Measurements from ENCODE around the gene ANGPTL7.
"Not testable (repeated sequence)": the region's sequence is repeated elsewhere in the genome, so short reads cannot be mapped to it uniquely, and the experiment has no call there.

ANGPTL7 gene

DNA sequence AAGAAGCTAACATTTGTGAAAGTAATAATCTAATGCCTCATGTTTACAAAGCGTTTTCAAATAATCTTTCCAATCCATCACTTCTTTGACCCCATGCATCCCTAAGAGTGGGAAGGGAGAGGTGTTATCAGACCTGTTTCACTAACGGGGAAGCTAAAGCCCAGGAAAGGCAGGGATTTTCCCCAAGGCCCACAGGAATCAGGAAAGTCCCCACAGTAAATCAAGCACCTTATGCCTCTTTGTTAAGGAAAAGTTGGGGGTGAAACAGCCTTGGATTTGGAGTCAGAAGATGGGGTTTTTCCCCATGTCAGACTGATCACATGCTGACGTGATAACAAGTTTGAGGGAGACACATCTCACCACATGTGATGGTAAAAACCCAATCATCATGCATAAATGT, 20.0 kb upstream of the ANGPTL7 start:
- DNase-seq = no peak
- no peak for ATAC-seq

DNA sequence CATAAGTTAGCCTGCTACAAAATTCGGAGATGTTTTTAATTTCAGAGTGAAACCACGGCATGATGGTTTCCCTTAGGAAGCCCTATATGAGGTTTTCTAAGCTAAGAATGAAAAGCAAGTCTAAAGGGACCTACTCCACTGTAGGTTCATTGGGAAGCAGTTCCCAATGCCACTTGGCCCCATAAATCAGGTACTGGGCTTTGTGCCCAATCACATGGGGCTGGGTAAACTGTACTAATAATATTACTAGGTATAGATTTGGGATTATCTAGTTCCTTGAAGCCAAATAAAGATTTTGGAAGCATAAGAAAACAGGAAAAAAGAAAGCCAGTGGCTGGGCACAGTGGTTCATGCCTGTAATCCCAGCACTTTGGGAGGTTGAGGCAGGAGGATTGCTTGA, 19.1 kb upstream of the ANGPTL7 start:
- DNase-seq = no peak
- no peak for ATAC-seq

DNA sequence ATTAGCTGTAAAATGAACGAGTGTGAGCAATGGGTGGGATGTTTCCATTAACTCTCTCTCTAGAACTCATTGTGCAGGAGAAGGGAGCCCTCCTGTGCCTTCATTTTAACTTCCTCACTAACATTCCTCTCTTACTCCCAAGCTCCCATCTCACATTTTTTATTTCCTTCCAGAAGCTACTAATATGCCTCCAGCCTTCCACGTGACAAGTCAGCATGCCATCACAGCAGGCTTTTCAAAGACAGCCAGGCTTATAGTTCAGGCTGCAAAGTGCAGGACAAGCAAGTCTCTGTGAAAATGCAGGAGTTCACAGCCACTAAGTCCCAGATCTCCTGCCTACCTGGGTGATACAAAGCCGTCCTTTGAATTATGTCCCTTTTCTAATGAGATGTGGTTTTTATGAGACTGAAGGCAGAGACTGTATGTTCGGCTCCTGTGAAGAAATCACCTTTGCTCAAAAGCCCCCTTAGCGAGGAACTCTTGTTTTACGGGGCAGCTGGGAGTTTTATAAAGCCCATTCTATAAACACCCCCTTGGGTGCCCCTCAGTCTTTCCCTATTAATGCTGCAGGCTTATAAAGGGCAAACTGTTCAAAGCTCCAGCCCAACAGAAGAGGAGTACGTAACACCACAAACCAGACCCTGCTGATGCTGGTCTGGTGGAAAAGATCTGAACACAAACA, 14.8 kb upstream of the ANGPTL7 start:
- no peak for ATAC-seq
- DNase-seq = no peak

DNA sequence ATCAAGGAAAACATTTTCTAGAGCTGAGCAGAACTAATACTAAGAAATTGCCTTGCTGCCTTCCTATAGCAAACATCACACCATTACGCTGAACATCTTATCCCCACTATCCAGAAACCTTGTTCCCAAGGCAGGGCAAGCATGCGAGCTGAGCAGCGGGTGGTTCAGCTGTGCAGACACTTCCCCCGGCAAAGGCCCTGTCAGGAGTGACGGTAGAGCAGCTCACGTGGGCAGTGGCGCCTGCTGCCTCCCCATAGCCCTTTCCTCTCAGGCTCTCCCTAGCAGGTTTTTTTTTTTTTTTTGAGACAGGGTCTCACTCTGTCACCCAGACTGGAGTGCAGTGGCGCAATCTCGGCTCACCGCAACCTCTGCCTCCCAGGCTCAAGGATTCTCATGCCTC, 13.7 kb upstream of the ANGPTL7 start:
- ATAC-seq (no peak), DNase-seq (no peak)

DNA sequence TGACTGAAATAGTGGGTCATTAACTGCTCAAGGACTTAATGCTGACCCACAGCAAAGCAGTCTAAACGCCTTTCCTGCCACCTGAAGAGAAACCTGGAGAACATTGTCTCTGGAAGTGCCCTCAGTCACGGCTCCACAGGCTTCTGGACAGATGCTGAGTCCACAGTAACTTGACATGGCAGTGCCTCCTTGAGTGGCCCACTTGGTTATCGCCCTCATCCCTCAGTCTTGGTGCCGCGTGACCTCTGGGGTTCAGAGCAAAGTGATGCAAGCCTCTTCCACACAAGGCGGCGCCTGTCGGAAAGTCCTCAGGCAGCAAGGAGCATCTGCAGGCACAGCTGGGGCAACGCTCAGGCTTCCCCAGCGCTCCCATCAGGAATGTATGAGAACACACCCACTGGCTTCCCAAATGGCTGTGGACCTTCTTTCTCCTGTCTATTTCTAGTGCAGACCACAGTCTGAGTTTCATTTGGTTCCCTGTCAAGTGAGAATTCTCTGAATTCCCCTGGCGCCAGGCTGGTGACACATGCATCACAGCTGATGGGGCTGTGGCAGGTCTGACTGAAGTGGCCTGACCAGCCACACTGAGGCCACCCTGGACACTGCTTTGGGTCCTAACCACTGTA, 13.0 kb upstream of the ANGPTL7 start:
- ATAC-seq (no peak), DNase-seq (no peak)

DNA sequence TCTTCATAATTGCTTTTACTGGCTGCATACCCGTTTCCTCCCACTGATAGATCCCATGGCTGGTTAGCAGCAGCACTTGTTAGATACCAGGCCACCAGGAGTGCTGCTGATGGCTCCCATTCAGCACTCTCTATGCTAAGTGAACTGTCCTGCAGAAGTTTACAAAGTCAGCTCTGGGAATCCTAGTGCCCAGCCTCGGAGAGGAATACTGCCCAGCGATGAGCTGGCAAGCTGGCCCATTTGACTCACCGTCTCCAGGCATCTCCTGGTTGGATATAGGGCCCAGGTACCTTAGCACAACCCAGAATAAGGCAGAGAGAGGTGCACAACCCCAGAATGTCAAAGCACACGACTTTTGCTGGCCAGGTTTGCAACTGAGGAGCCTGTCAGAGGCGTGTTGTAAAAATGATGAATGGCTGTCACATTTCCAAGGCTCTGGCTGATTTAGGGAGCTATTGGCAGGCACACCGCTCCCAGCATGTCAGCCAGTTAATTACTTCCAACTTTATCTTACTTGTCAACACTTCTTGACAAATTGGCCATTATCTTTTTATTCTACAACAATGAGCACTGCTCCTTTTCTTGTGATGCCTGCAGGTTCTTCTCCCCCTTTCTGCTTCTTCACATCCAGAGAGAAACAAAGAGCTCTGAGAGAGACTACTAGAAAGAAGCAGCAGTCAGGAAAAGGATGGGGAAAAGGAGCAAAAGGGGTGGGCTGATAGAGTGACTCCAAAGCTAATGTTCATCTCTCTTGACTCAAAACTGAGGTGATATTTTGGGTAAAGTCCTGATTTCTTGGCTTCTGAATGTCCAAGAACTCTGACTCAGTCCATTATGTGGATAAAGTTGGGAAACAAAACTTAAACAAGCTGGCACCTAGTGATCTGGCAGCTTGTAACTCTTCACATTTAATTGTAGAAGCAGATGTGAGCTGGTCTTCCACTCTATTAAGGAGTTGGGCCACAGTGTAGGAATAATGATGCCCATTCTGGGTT, 10.8 kb upstream of the ANGPTL7 start:
- ATAC-seq (no peak), DNase-seq (no peak)

DNA sequence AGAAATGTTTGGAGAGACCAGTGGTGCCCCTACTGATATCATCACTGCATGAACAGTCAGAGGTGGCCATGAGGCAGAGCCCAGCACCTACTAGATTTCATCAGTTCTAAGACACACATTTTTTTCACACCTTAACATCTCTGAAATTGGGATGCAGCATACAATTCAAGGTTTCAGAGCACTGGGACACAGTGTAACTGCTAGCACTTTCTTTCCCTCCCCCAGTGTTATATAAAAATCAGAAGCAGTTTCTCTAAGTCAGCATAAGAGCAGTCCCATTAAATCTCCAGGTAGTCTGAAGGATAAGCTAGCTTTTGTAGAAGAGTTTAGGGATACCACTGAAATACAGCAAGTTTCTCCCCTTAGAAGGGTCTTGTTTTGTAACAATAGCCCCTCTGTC, 10.0 kb upstream of the ANGPTL7 start:
- DNase-seq = no peak
- ATAC-seq = no peak

DNA sequence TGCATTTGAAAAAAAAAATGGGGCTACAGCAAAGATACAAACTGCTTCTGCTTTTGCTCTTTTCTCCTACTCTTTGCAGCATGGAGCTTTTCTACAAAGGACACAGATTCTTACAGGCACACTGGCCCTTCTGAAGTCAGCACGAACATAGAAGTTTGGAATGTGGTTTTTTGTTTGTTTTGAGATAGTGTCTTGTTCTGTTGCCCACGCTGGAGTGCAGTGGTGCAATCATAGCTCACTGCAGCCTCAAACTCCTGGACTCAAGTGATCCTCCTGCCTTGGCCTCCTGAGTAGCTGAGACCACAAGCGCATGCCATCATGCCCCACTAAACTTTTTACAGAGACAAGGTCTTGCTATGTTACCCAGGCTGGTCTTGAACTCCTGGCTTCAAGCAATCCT, 9.4 kb upstream of the ANGPTL7 start:
- not testable (repeated sequence) for ATAC-seq, DNase-seq

DNA sequence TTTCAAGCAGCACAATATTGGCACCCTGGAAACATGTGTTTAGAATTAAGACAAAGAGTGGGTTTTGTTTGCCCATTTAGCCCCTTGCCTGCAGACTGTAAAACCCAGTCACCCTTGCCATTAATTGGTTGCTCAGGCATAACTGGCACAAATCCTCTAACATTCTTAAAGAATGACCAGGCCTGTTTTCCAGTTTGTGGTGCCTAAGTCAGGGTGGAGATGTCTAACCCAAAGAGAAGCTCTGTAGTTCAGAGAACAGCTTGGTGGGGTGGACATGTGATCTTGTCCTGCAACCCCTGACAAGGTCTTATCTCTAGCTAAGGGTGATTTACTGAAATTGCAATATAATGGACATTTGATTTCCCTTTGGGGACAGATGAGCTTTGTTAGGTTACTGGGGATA, 8.8 kb upstream of the ANGPTL7 start:
- no peak for ATAC-seq
- DNase-seq = no peak

DNA sequence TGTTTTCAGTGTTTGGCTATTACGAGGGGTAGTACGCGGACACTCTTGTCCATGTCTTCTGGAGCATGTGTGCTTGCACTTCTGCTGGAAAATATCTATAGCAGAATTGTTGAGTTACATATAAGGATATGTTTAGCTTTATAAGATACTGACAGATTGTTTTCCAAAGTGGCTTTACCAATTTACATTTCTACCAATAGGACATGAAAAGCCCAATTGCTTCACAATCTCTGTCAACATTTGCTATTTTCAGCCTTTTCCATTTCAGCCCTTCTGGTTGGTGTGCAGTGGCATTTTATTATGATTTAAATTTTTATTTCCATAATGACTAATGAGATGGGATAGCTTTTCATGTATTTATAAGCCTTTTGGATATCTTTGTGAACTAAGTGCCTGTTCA, 6.3 kb upstream of the ANGPTL7 start:
- no peak for DNase-seq
- no peak for ATAC-seq

DNA sequence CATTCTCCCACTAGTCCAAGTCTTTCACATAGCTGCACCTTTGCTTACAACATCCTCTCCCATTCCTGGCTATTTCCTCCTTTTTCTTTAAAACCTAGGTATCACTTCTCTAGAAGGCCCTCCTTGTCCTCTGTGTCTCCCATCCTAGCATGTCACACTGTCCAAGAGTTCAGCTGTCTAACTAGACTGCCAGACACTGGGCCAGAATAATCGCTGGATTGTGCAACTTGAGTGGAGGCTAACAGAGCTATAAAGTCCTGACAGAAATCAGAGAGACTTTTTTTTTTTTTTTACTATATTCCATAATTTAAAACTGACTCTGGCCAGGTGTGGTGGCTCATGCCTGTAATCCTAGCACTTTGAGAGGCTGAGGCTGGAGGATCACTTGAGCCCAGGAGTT, 4.2 kb upstream of the ANGPTL7 start:
- ATAC-seq (no peak), DNase-seq (no peak)

DNA sequence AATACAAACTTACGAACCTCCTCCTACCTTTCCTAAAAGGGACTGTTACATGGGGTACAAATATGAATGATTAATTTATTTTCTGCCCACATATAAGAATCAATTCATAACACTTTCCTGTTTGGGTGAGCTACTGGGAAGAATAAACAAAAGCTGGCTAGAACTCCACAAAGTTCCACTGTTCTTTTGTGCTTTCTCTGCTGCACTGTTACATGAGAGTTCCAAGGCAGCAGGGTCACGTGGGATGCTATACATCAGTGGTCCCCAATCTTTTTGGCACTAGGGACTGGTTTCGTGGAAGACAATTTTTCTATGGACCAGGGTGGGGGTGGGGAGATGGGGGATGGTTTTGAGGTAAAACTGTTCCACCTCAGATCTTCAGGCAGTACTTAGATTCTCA, 2.2 kb upstream of the ANGPTL7 start:
- ATAC-seq (no peak), DNase-seq (no peak)

DNA sequence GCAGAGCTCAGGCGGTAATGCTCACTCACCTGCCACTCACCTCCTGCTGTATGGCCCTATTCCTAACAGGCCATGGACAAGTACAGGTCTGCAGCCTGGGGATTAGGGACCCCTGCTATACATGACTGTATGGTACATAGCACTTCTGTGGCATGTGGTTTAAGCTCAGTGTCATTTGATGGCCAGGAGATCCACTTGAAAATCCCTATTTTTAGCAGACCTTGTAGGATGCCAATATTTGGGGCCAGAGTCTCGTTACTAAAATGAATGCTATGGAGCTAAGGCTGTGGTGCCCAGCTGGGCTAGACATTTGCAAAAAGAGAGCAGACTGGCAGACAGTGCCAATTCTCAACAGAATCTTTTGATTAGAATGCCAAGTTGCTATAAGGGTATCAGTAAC, 1.7 kb upstream of the ANGPTL7 start:
- no peak for ATAC-seq
- DNase-seq = no peak

DNA sequence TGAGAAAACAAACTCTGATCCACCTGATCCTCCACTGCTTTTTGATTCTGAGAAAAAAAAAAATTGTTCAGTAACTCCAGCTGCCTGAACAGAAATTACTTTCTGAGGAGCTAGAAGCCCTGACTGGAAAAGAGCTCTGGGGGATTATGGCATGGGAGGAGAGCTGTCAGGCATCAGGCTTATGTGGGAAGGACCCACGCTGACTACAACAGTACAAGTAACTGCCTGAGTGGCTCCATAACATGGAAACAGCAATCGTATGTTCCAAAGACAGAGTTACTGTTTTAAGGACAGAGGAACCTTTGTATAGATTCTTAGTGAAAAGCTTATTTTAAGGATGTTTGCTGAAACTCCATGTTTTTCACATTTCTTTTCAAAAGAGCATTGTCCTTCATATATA, 1.2 kb upstream of the ANGPTL7 start:
- DNase-seq = no peak
- ATAC-seq = no peak

DNA sequence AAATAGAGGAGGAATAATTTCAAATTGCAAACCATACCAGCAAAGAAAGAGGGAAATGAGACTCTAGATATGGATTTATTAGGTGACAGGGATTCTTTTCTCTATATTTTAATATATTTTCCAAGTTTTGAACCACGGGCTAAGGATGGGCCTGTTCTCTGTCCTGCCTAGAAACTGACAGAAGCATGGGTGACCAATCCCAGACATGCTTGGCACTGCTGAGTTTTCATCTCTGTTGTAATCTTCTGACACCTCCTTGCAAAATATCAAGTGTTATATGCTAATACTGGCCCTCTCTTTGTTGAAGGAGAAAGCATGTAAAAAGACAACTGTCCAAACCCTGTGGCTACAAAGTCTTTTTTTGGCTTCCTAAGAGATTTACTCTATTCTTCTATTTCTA, 774 bp upstream of the ANGPTL7 start:
- ATAC-seq (no peak), DNase-seq (no peak)

DNA sequence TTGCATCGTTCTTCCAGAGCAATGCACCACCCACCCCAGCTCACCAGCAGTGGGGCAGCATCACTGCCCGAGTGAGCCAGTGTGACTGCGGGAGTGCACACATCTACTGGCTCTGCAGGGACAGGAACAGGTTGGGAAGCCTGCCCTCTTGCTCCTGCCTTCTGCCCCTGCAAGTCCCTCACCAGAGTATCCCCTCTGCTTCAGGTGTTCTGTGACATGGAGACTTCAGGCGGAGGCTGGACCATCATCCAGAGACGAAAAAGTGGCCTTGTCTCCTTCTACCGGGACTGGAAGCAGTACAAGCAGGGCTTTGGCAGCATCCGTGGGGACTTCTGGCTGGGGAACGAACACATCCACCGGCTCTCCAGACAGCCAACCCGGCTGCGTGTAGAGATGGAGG, 4.2 kb downstream of the ANGPTL7 start:
- ATAC-seq = no peak

DNA sequence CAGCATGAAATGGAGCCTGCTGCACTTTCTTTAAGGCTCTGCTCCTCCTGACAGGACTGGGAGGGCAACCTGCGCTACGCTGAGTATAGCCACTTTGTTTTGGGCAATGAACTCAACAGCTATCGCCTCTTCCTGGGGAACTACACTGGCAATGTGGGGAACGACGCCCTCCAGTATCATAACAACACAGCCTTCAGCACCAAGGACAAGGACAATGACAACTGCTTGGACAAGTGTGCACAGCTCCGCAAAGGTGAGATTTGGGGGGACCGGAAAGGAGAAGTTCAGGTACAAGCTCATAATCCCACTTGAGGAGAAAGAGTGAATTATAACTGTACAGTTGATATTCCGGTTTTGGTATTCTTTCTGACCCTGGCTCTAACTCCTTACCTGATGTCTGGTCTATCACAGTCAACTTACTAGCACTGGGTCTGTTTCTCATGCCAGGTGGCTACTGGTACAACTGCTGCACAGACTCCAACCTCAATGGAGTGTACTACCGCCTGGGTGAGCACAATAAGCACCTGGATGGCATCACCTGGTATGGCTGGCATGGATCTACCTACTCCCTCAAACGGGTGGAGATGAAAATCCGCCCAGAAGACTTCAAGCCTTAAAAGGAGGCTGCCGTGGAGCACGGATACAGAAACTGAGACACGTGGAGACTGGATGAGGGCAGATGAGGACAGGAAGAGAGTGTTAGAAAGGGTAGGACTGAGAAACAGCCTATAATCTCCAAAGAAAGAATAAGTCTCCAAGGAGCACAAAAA, 5.4 kb downstream of the ANGPTL7 start:
- no peak for ATAC-seq

More for the DNA sequence above, 4.2 kb downstream of the ANGPTL7 start:
- DNase-seq = no peak

DNA sequence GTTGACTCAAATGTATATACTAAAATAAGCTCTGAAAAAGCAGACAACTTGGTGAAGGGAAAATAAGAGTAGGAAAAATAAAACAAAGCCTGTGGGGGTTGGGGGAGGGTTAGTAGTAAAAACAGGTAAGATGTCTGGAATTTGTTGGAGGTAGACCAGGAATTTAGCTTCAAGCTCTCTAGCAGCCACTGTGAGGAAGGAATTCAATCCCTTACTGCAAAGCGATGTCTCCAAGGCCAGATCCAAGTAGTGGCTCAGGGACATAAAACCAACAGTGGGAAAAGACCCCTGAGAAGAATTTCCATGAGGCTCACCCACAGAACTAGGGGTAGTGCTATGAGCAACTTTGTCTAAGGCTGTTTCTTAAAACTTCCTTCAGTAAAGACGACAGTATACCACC, 7.8 kb downstream of the ANGPTL7 start:
- DNase-seq = no peak

More for the DNA sequence above, 5.4 kb downstream of the ANGPTL7 start:
- DNase-seq = no peak

DNA sequence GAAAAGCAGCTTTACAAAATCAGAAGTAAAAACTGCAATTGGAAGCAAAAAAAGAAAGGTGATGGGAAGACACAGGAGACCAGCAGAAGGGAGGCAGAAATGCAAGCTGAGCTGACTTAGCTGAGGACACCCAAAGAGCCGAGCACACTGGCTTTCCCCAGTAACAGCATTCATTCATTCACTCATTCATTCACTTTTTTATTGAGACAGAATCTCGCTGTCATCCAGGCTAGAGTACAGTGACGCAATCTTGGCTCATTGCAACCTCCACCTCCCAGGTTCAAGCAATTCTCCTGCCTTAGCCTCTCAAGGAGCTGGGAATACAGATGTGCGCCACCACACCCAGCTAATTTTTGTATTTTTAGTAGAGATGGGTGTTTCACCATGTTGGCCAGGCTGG, 8.2 kb downstream of the ANGPTL7 start:
- ATAC-seq = no peak
- DNase-seq = no peak

More for the DNA sequence above, 7.8 kb downstream of the ANGPTL7 start:
- no peak for ATAC-seq

DNA sequence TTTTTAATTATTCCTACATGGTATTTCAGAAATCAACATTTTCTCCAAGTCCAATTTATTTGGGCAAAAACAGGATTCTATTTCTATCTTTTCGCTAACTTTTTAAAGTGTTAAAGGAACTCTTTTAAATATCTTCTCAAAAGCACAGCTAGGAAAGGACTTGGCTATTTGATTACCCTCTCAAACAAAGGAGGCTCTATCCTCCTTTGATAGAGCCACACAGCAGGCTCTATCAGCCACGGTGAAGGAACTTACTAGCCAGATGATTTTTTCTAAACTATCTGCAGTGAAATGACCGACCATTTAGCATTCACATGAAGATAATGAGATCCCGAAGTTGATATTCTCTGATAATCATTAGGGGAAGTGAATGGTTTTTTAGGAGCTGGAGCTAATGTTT, 9.1 kb downstream of the ANGPTL7 start:
- ATAC-seq = no peak
- DNase-seq = no peak

DNA sequence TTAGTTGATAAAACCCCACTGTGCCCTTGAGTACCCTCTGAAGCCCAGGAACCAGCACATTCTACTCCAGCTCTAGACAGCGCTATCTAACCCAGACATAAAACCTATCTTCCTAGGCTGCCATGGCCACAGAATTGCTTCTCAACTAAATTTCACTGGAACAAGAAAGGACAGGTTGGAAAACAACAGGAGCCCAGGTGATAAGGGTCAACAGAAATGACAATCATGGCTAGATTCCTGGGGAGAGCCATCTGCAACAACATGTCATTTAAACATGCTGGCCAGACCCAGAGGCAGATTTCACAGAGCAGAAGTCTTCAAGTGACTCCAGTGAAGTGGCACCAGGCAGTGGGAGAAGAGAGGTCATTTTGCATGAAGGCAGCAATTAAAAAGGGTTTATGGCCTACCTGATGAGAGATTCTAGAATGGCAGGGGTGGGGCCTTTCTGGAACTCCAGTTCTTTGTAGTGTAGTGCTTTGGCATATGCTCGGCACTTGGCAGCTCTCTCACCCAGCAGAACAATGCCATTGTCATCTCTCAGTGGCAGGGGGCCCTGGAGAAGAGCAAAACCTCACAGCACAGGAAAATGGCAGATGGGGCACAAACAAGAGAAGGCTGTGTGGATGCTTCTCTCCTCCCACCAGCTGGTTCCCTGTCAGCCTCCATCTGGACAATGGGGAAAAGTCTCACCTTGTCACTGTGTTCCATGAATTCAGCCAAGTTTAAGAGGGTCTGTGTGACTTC, 9.9 kb downstream of the ANGPTL7 start:
- DNase-seq (no peak), ATAC-seq (no peak)

Measured in stimulated activated naive CD8-positive, alpha-beta T cell treated with anti-CD3 and anti-CD28 coated beads, Interleukin-15, Interleukin-2, amounts not matched to agents 100 U/mL and 50 U/mL, for 24 hours (primary cell).